ENCODE results near the gene PRXL2B. TPM values are rescaled to one million over a fixed set of nuclear protein-coding genes. Genes with fewer than 3 reads are reported as not detected.

The PRXL2B gene
- total and polyA plus RNA-seq, 12 donors = 3.7 to 12.0 (median 5.4) TPM

DNA sequence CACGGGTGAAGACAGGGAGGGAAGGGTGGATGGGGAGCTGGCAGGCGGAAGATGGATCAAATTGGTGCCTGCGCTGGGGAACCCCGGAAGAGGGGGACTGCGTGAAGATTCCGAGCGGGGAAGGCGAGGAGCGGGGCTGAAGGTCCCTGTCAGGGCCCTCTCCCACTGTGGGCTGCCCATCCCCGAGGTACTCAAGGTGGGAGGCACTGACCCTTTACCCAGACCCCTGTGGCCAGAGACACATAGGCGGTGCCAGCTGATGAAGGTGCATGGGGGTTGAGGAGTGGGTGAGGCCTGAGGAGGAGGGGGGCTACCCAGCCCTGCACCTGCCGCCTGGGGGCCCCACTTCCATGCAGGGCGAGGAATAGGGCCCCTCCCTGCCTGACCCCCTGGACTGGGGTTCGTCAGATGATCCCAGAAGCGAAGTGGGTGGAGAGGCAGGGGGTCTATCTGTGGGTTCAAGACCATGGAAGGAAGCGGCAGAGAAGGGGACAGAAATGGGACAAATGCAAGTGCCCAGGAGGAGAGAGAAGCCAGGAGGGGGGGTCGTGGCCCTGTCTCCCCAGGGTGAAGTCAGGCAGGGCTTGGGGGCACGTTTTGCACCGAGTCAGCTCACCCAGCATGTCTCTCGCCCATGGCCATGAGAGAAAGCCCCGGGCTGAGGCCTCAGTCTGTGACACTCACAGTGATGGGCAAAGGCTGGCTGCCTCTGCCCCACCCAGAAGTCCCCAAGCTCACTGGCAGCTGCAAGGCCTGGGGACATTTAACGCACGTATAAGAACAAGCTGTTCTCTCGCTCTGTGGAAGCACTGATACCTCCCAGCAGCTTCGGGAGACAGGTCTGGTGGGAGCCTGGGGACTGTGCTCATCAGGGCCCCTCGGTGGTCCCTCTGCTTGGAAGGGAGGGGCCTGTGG lies 53.3 kb downstream of the PRXL2B start:
- WGBS, 2 donors = 70 to 76% methylated on average over 26 of the region's 26 CpGs
- peaks cover 0 to 17% (median 9%) of the 10 kb centered on the region in 11 donors for H3K9me3 ChIP-seq

DNA sequence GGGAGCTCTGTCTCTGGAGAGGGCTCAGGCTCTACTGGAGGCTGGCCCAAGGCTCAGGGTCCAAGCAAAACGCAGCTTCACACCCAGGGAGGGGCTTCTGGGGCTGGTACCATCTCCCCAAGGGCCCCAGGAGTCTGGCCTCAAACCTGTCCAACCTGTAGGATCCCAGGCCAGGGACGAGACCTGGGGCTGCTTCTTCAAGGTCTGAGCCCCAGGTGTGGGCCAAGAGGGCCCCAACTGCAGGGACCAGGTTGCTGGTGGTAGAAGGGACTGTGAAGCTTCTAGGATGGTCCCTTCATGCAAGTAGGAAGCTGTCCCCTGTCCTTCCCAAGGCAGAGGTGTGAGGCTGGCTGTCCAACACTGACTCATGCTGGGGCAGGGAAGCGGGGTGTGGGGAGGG lies 54.0 kb downstream of the PRXL2B start:
- 89 to 90% methylated on average over 3 of the region's 3 CpGs for WGBS, 2 donors
- no peak overlapping the region for H3K27ac ChIP-seq
- H3K4me1 ChIP-seq = peaks cover 8 to 21% (median 18%) of the 10 kb centered on the region in 9 donors
- no peak overlapping the region for H3K4me3 ChIP-seq
- H3K36me3 ChIP-seq = no peaks in the 10 kb centered on the region
- DNase-seq = no peak
- intact Hi-C loops (cut with DNase I) = loop anchor here in 8 of 10 donors (10.0 kb wide), 7 partner anchors 46 to 446 kb away; partner anchors contain the start of genes PEX10 (in 3 of the 8), PANK4 (in 2 of the 8), FAAP20 (in 1 of the 8) and PRXL2B (in 1 of the 8)
- peaks cover 0 to 18% (median 9%) of the 10 kb centered on the region in 11 donors for H3K9me3 ChIP-seq
- ATAC-seq = no peak
- TF ChIP-seq, protein P1, sequence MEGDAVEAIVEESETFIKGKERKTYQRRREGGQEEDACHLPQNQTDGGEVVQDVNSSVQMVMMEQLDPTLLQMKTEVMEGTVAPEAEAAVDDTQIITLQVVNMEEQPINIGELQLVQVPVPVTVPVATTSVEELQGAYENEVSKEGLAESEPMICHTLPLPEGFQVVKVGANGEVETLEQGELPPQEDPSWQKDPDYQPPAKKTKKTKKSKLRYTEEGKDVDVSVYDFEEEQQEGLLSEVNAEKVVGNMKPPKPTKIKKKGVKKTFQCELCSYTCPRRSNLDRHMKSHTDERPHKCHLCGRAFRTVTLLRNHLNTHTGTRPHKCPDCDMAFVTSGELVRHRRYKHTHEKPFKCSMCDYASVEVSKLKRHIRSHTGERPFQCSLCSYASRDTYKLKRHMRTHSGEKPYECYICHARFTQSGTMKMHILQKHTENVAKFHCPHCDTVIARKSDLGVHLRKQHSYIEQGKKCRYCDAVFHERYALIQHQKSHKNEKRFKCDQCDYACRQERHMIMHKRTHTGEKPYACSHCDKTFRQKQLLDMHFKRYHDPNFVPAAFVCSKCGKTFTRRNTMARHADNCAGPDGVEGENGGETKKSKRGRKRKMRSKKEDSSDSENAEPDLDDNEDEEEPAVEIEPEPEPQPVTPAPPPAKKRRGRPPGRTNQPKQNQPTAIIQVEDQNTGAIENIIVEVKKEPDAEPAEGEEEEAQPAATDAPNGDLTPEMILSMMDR (IDR thresholded peaks at IDR 0.05) = no peak
- H3K27me3 ChIP-seq = peaks cover 0 to 1% (median 0%) of the 10 kb centered on the region in 7 donors

More for the DNA sequence above, 53.3 kb downstream of the PRXL2B start:
- H3K4me1 ChIP-seq = peaks cover 8 to 21% (median 18%) of the 10 kb centered on the region in 9 donors
- peaks cover 0 to 6% (median 0%) of the 10 kb centered on the region in 7 donors for H3K27me3 ChIP-seq
- DNase-seq (no peak), ATAC-seq (no peak)
- H3K4me3 ChIP-seq = no peak overlapping the region
- intact Hi-C loops (cut with DNase I) = loop anchor here in 9 of 10 donors (5.0 to 10.0 kb wide), 8 partner anchors 45 to 445 kb away; partner anchors contain the start of genes PEX10 (in 3 of the 9), PANK4 (in 2 of the 9), FAAP20 (in 1 of the 9) and PRXL2B (in 1 of the 9)
- no peak overlapping the region for H3K27ac ChIP-seq
- TF ChIP-seq, protein P1 (IDR thresholded peaks at IDR 0.05) = no peak
- H3K36me3 ChIP-seq = no peaks in the 10 kb centered on the region

Other genes starting within 250 kb of the PRXL2B start
- gene MORN1, start 195.2 kb upstream of the PRXL2B start, total RNA-seq = 1 to 10 TPM; 3.5 to 7.6 (median 5.7) TPM
- gene MORN1, start 195.2 kb upstream of the PRXL2B start, polyA plus RNA-seq = 1 to 10 TPM; 1.2 to 3.0 TPM
- 100 to 1,000 TPM in 1 of 10 donors, 10 to 100 TPM in 9; 70.1 to 107 (median 84.1) TPM for gene RER1, start 194.9 kb upstream of the PRXL2B start, total RNA-seq
- gene RER1, start 194.9 kb upstream of the PRXL2B start, polyA plus RNA-seq = 10 to 100 TPM; 55.5 to 77.0 TPM
- gene PEX10, start 174.2 kb upstream of the PRXL2B start, total RNA-seq = 10 to 100 TPM; 14.6 to 26.0 (median 18.6) TPM
- 10 to 100 TPM; 13.7 to 19.1 TPM for gene PEX10, start 174.2 kb upstream of the PRXL2B start, polyA plus RNA-seq
- gene PLCH2, start 110.5 kb upstream of the PRXL2B start, total RNA-seq = under 1 TPM in 8 of 10 donors, not detected in 2; 0.06 to 0.51 (median 0.09) TPM
- under 1 TPM; 0.12 to 0.22 TPM for gene PLCH2, start 110.5 kb upstream of the PRXL2B start, polyA plus RNA-seq
- gene PANK4, start 60.2 kb upstream of the PRXL2B start, total RNA-seq = 10 to 100 TPM; 29.8 to 56.4 (median 35.2) TPM
- 10 to 100 TPM; 26.1 to 35.6 TPM for gene PANK4, start 60.2 kb upstream of the PRXL2B start, polyA plus RNA-seq
- gene HES5, start 56.5 kb upstream of the PRXL2B start, total RNA-seq = 1 to 10 TPM in 6 of 10 donors, under 1 TPM in 3, not detected in 1; 0.51 to 3.1 (median 1.4) TPM
- gene HES5, start 56.5 kb upstream of the PRXL2B start, polyA plus RNA-seq = 1 to 10 TPM; 1.0 to 1.1 TPM
- gene TNFRSF14, start 30.4 kb upstream of the PRXL2B start, total RNA-seq = 10 to 100 TPM in 7 of 10 donors, 1 to 10 TPM in 3; 7.5 to 43.8 (median 13.0) TPM
- gene TNFRSF14, start 30.4 kb upstream of the PRXL2B start, polyA plus RNA-seq = 10 to 100 TPM; 19.3 to 59.6 TPM
- under 1 TPM in 3 of 10 donors, not detected in 7; 0.17 to 0.77 (median 0.67) TPM for gene MMEL1, start 46.2 kb downstream of the PRXL2B start, total RNA-seq
- 1 to 10 TPM in 1 of 2 donors, under 1 TPM in 1; 0.46 to 3.9 TPM for gene MMEL1, start 46.2 kb downstream of the PRXL2B start, polyA plus RNA-seq
- under 1 TPM; 0.32 to 0.74 (median 0.42) TPM for gene TTC34, start 214.9 kb downstream of the PRXL2B start, total RNA-seq
- gene TTC34, start 214.9 kb downstream of the PRXL2B start, polyA plus RNA-seq = under 1 TPM; 0.03 to 0.73 TPM

Data from heart right ventricle (tissue), 16 donors.